ENCODE data around the gene PRAME.

The PRAME gene

GRCh38 chr22:22593250-22593649 lies 34.2 kb upstream of the PRAME start:
- Mint-ChIP-seq H3K36me3 (ENCODE audit: low read depth) (no peaks in the 10 kb centered on the region), H3K27ac (no peak overlapping the region), H3K9me3 (no peaks in the 10 kb centered on the region), H3K4me1 (peaks cover 23% of the 10 kb centered on the region), H3K27me3 (ENCODE audit: low read depth, poor library complexity) (peaks cover 46% of the 10 kb centered on the region), H3K4me3 (no peak overlapping the region)
- no peak for TF ChIP-seq CTCF (IDR thresholded peaks at IDR 0.05)
- DNase-seq = no peak

GRCh38 chr22:22591348-22592299 lies 32.6 kb upstream of the PRAME start:
- no peak for DNase-seq
- no peaks in the 10 kb centered on the region for H3K36me3 Mint-ChIP-seq (ENCODE audit: low read depth)
- no peaks in the 10 kb centered on the region for H3K9me3 Mint-ChIP-seq
- no peak overlapping the region for H3K27ac Mint-ChIP-seq
- H3K4me3 Mint-ChIP-seq = no peak overlapping the region
- no peak for TF ChIP-seq CTCF (IDR thresholded peaks at IDR 0.05)
- H3K4me1 Mint-ChIP-seq = peaks cover 23% of the 10 kb centered on the region
- peaks cover 45% of the 10 kb centered on the region for H3K27me3 Mint-ChIP-seq (ENCODE audit: low read depth, poor library complexity)

- peaks cover 48% of the 10 kb centered on the region for H3K27me3 Mint-ChIP-seq (ENCODE audit: low read depth, poor library complexity)
- TF ChIP-seq CTCF (IDR thresholded peaks at IDR 0.05) = no peak
- no peak overlapping the region for H3K4me3 Mint-ChIP-seq
- no peaks in the 10 kb centered on the region for H3K36me3 Mint-ChIP-seq (ENCODE audit: low read depth)
- H3K27ac Mint-ChIP-seq = no peak overlapping the region
- DNase-seq = no peak
- H3K9me3 Mint-ChIP-seq = no peaks in the 10 kb centered on the region
- peaks cover 17% of the 10 kb centered on the region for H3K4me1 Mint-ChIP-seq
These were observed 31.2 kb upstream of the PRAME start for GRCh38 chr22:22590136-22590891.

GRCh38 chr22:22588485-22589164 lies 29.6 kb upstream of the PRAME start:
- TF ChIP-seq CTCF (IDR thresholded peaks at IDR 0.05) = no peak
- Mint-ChIP-seq H3K36me3 (ENCODE audit: low read depth) (no peaks in the 10 kb centered on the region), H3K9me3 (no peaks in the 10 kb centered on the region), H3K4me1 (peaks cover 11% of the 10 kb centered on the region), H3K27me3 (ENCODE audit: low read depth, poor library complexity) (peaks cover 65% of the 10 kb centered on the region), H3K27ac (no peak overlapping the region), H3K4me3 (no peak overlapping the region)
- no peak for DNase-seq

- H3K36me3 Mint-ChIP-seq (ENCODE audit: low read depth) = no peaks in the 10 kb centered on the region
- TF ChIP-seq CTCF (IDR thresholded peaks at IDR 0.05) = no peak
- no peak for DNase-seq
- H3K4me3 Mint-ChIP-seq = no peak overlapping the region
- peaks cover 4% of the 10 kb centered on the region for H3K4me1 Mint-ChIP-seq
- no peaks in the 10 kb centered on the region for H3K9me3 Mint-ChIP-seq
- peaks cover 67% of the 10 kb centered on the region for H3K27me3 Mint-ChIP-seq (ENCODE audit: low read depth, poor library complexity)
- H3K27ac Mint-ChIP-seq = no peak overlapping the region
These were observed 28.6 kb upstream of the PRAME start for GRCh38 chr22:22587577-22588188.
